ENCODE measurements around the gene RAET1E.
A peak's percentile ranks its signal among the peaks of the same experiment; 100 is the strongest.
"Not testable (repeated sequence)": the region's sequence is repeated elsewhere in the genome, so short reads cannot be mapped to it uniquely, and the experiment has no call there.

The RAET1E gene

GRCh38 chr6:149909701-149910470 is 12.0 kb upstream of the RAET1E start:
- no peak for DNase-seq (ENCODE audit: low read depth)

GRCh38 chr6:149908480-149908879 is 10.6 kb upstream of the RAET1E start:
- DNase-seq (ENCODE audit: low read depth), result not testable (repeated sequence)

- DNase-seq (ENCODE audit: low read depth), result no peak
Measured at GRCh38 chr6:149907317-149907716, 9.4 kb upstream of the RAET1E start.

DNA sequence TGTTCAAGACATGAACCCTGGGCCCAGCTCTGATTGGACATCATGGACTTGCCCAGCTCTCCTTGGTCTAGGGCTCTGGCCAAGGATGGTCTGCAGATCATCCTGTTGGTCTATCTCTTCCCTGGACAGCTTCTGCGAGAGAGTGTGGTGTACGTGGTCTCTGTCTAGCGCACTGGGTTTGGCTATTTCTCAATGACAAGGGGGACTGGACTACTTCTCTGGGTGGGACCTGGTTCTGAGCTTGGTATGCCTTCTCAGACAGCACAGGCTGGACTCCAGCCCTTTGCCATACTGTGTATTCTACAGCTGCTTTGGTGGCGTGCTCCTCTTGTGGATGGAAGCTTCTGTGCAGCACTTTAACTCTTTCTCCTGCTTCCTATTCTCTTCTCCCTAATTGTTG is 8.5 kb upstream of the RAET1E start:
- no peak for DNase-seq (ENCODE audit: low read depth)

DNA sequence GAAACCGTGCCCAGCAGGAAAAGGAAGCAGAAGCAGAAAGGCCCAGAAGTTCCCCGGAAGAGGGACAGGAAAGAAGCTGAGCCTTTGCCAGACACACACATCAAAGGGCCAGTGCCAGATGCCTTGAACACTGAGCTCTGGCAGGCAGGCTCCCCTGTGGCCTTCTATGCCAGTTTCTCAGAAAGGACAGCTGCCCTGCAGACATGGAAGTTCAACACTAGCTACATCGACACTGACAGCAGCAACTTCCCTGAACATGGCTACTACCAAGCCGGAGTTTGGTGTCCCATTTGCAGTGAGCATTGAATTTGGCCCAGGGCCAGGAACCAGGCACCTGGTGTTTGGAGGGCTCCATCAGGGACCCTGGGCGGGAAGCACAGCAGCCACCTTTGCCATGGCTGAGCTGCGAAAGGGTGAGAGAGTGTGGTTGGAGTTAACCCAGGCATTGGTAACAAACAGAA is 8.0 kb upstream of the RAET1E start:
- no peak for DNase-seq (ENCODE audit: low read depth)

- no peak for DNase-seq (ENCODE audit: low read depth)
Measured at GRCh38 chr6:149905371-149905910, 7.5 kb upstream of the RAET1E start.

DNA sequence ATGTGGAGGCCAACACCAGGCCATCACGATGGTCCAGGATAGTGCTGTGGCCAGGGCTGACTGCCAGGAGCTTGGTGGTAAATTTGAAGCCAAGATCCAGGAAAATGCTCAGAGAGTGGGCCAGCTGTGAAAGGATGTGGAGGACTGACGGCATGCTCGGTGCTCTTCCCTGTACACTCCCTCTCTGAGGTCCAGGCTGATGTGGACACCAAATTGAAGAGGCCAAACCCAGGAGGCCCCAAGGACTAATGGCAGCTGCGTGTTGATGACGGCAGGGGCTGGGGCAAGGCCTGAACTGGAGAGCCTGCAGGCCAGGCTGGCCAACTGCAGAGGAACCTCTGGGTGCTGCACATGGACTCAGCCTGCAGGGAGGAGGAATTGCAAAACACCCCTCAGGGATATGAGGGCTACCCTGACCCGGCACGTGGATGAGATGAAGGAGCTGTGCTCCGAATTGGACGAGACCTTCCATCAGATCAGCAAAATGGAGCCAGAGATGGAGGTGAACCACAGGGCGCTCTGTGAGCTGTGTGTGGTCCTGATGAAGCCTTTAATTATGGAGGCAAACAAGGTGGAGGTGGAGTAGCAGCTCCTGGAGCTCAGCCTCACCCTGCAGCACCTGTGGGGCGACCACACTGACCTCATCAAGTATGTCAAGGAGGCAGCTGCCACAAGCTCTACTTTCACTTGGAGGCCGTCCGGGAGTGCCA is 6.9 kb upstream of the RAET1E start:
- DNase-seq (ENCODE audit: low read depth), result no peak

GRCh38 chr6:149903938-149904611 is 6.2 kb upstream of the RAET1E start:
- DNase-seq (ENCODE audit: low read depth), result no peak

DNA sequence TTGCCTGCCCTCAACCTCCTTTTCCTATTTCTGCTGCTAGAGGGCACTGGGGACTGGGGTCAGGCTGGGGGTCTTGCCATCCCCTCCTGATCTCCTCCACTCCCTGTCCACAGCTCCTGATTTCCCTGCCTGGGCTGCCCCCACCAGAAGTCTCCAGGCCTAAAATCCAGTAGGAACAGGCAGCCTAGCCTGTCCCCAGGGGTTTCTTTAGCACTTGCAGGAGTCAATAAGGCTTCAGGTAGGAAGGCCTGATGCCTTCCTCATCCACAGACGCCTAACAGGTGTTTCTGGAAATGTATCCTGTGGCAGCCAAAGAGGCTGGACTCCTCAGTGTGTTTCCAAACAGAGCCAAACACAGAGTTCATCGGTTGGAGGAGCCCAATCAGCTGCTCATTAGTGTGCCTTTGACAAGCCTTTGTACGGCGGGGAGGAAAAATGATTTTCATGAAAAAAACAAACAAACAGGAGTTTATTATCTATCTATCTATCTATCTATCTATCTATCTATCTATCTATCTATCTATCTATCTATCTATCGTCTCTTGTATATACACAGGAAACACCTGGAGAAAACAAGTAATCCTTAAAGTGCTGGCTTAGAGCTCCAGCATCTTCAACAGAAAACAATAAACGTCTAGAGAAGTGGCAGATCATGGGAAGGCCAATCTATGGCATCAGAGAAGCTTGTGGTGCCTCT is 3.7 kb upstream of the RAET1E start:
- DNase-seq (ENCODE audit: low read depth), result no peak

- no peak for DNase-seq (ENCODE audit: low read depth)
Measured at GRCh38 chr6:149900620-149901443, 2.9 kb upstream of the RAET1E start.

- DNase-seq (ENCODE audit: low read depth), result no peak
Measured at GRCh38 chr6:149899926-149900619, 2.2 kb upstream of the RAET1E start.

GRCh38 chr6:149899486-149899885 is 1.6 kb upstream of the RAET1E start:
- no peak for DNase-seq (ENCODE audit: low read depth)

DNA sequence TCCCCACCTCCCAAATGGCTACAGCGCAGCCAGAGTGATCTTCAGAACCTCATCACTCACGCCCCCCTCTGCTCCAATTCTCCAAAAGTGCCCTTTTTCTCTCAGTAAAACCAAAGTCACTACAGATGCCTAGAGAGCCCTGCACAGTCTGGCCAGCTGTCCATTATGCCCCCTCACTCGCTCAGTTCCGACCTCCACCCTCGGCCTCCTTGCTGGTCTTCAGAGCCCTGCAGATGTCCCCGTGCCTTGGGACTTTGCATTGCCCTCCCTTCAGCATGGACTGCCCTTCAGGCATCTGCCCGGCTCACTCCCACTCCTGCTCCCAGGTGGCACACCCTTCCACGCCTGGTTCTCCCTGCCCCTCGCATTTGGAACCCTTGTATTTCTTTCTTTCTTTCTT is 1.1 kb upstream of the RAET1E start:
- DNase-seq (ENCODE audit: low read depth), result no peak

DNA sequence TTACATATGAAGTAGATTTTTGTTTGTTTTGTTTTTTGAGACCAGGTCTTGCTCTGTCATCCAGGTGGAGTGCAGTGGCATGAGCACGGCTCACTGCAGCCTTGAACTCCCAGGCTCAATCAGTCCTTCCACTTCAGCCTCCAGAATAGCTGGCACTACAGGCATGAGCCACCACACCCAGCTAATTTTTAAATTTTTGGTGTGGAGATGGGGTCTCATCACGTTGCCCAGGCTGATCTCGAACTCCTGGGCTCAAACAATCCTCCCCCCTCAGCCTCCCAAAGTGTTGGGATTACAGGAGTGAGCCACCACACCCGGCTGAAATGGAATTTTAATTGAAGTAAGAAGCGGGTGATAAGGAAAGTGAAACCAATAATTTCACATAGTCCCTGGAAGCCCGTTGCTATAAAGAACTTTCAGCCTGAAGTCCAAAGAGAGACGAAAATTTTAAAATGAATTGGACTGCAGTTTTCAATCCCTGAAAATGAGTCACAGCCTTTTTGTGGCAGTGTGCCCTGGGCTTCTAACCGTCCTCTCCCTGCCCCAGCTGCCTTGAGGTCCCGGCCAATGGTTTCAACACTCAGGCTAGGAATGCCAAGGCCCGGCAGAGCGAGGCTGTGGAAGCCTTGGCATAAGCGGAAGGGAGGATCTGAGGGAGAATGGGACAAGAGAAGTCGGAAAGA is 757 bp downstream of the RAET1E start:
- peak; percentile 87 for DNase-seq (ENCODE audit: low read depth)

- peak; percentile 35 for DNase-seq (ENCODE audit: low read depth)
Measured at GRCh38 chr6:149896491-149896890, 1.4 kb downstream of the RAET1E start.

- peak; percentile 82 for DNase-seq (ENCODE audit: low read depth)
Measured at GRCh38 chr6:149895833-149896271, 2.1 kb downstream of the RAET1E start.

DNA sequence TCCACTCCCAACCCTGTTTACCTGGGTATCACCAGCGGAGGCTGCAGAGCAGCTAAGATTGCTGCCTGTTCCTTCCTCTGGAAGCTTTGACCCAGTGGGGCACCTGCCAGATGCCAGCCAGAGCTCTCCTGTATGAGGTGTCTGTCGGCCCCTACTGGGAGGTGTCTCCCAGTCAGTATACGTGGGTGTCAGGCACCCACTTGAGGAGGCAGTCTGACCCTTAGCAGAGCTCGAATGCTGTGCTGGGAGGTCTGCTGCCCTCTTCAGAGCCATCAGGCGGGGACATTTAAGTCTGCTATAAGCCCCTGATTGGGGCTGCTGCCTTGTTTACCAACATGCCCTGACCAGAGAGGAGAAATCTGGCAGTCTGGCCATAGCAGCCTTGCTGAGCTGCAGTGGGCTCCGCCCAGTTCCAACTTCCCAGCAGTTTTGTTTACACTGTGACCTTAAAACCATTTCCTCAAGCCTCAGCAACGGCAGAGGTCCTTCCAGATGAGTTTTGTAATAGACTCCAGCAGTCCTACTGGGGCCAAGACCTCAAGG is 2.8 kb downstream of the RAET1E start:
- peak; percentile 9 for DNase-seq (ENCODE audit: low read depth)

DNA sequence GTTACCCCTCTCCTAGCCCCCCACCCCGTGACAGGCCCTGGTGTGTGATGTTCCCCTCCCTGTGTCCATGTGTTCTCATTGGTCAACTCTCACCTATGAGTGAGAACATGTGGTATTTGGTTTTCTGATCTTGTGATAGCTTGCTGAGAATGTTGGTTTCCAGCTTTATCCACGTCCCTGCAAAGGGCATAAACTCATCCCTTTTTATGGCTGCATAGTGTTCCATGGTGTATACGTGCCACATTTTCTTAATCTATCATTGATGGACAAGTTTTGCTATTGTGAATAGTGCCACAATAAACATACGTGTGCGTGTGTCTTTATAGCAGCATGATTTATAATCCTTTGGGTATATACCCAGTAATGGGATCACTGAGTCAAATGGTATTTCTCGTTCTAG is 6.0 kb downstream of the RAET1E start:
- DNase-seq (ENCODE audit: low read depth), result not testable (repeated sequence)

- no peak for DNase-seq (ENCODE audit: low read depth)
Measured at GRCh38 chr6:149891259-149891658, 6.7 kb downstream of the RAET1E start.
